K562 (cell line): ENCODE measurements around the gene NPY2R. TPM values are rescaled to one million over a fixed set of nuclear protein-coding genes. Genes with fewer than 3 reads are reported as not detected.

Experiments used
- ATAC-seq: fragments of 200-7000 bp; cut with Tn5 transposase; 3 replicates; pipeline ENCODE4 v1.9.1; 2020; ENCODE audit warnings: moderate library complexity
- BruUV-seq: library from RNA; stranded (reverse); fragments of 400-500 nt; replicated peaks from 2 replicates; lab custom pipeline; 2021; lab: Mats Ljungman, UMichigan
- CTCF ChIA-PET: fragments of 300-600 bp; formaldehyde crosslinking; extraction: SDS; loops from one replicate; lab custom pipeline; 2021; ENCODE audit warnings: low intra/inter-chr PET ratio; lab: Yijun Ruan, JAX
- POLR2A ChIA-PET: fragments of 300-600, 350-650 bp; sonication (Branson Sonifier 250); formaldehyde crosslinking; extraction: SDS; loops from one replicate; lab custom pipeline; 2021; ENCODE audit warnings: antibody characterized with exemption, inconsistent platforms; lab: Yijun Ruan, JAX
- DNase-seq, 4 experiments: peaks; one replicate each; pipeline versions ENCODE4 v3.0.0 to v3.0.0-alpha.2; 2011 to 2018; ENCODE audit warnings: low spot score in 3 of 4, mixed read lengths in 3 of 4; ENCODE audit errors: extremely low read depth in 1 of 4
- FAIRE-seq: peaks from 2 replicates; lab custom pipeline; 2011; peaks lifted over from hg19 to GRCh38; lab: Jason Lieb, UNC
- H2AFZ ChIP-seq: 2 replicates; pipeline ENCODE4 v1.6.0; 2011; ENCODE audit warnings: low read depth, low read length, control low read depth, inconsistent platforms
- H3K27ac ChIP-seq: fragments of 200-600 bp; 3 replicates; pipeline ENCODE4 v1.8.0; 2011; ENCODE audit warnings: low read depth, mild to moderate bottlenecking, control low read depth, inconsistent platforms, low read length, moderate library complexity, mixed read lengths; ENCODE audit errors: extremely low read depth
- H3K27me3 ChIP-seq, 2 experiments: fragments of 300-600 bp in 1 of 2; 2 replicates in 1 of 2; 3 replicates in 1 of 2; pipeline versions ENCODE4 v1.6.0 to v1.8.0; 2011; ENCODE audit warnings: inconsistent platforms in 2 of 2, low read length in 2 of 2, mild to moderate bottlenecking in 1 of 2, mixed read lengths in 1 of 2, moderate library complexity in 1 of 2; ENCODE audit not compliant: control insufficient read depth in 2 of 2, insufficient read depth in 2 of 2
- H3K36me3 ChIP-seq: fragments of 300-600 bp; 3 replicates; pipeline ENCODE4 v1.8.0; 2011; ENCODE audit warnings: mild to moderate bottlenecking, low read length, inconsistent platforms; ENCODE audit not compliant: control insufficient read depth, insufficient read depth
- H3K4me1 ChIP-seq, 2 experiments: fragments of 200-600 bp in 1 of 2; replicated peaks in 1 of 2; 2 replicates in 1 of 2; 3 replicates in 1 of 2; pipeline versions ENCODE4 v1.5.1 to v1.8.0; 2011; ENCODE audit warnings: inconsistent platforms in 2 of 2, low read length in 2 of 2, mild to moderate bottlenecking in 1 of 2, mixed read lengths in 1 of 2, moderate library complexity in 1 of 2; ENCODE audit not compliant: control insufficient read depth in 2 of 2, insufficient read depth in 2 of 2
- H3K4me2 ChIP-seq: 2 replicates; pipeline ENCODE4 v1.6.1; 2011; ENCODE audit warnings: low read length, control low read depth, inconsistent platforms, mixed read lengths; ENCODE audit not compliant: insufficient read depth
- H3K4me3 ChIP-seq: fragments of 200-600 bp; sonication (generic), shearing (Covaris generic); 2 replicates; pipeline ENCODE4 v1.5.1; 2016; ENCODE audit warnings: control low read depth, inconsistent platforms
- H3K79me2 ChIP-seq: fragments of 200-600 bp; 3 replicates; pipeline ENCODE4 v1.8.0; 2011; ENCODE audit warnings: low read length, inconsistent platforms; ENCODE audit not compliant: control insufficient read depth, insufficient read depth
- H3K9ac ChIP-seq, 2 experiments: 2 replicates each; pipeline versions ENCODE4 v1.6.0 to v1.6.1; 2011; ENCODE audit warnings: low read depth in 2 of 2, low read length in 2 of 2, control low read depth in 1 of 2, inconsistent platforms in 1 of 2, mild to moderate bottlenecking in 1 of 2, mixed read lengths in 1 of 2; ENCODE audit not compliant: insufficient read depth in 1 of 2
- H3K9me1 ChIP-seq: one replicate; pipeline ENCODE4 v1.6.0; 2011; ENCODE audit warnings: inconsistent platforms, mild to moderate bottlenecking, low read length, moderate library complexity; ENCODE audit not compliant: control insufficient read depth, insufficient read depth
- H3K9me3 ChIP-seq: replicated peaks from 2 replicates; pipeline ENCODE4 v1.5.1; 2011; ENCODE audit warnings: low read depth, low read length, inconsistent platforms; ENCODE audit not compliant: control insufficient read depth, insufficient read depth
- H4K20me1 ChIP-seq: replicated peaks from 2 replicates; pipeline ENCODE4 v1.6.1; 2011; ENCODE audit warnings: low read length, inconsistent platforms, mixed read lengths; ENCODE audit not compliant: control insufficient read depth, insufficient read depth
- KLF10 ChIP-seq: fragments of 250-450 bp; sonication (Bioruptor Pico); IDR thresholded peaks from 2 replicates; pipeline ENCODE4 v1.6.1; 2021; ENCODE audit warnings: matching md5 sums
- RBBP5 ChIP-seq: fragments of 200-600 bp; sonication (generic); IDR thresholded peaks from 2 replicates; pipeline ENCODE4 v1.6.1; 2012; ENCODE audit warnings: borderline replicate concordance, mild to moderate bottlenecking, low read length, control low read depth, inconsistent platforms; ENCODE audit not compliant: insufficient read depth, poor library complexity, severe bottlenecking
- ZFP1 ChIP-seq: fragments of 450-650 bp; formaldehyde crosslinking; IDR thresholded peaks from 2 replicates; pipeline ENCODE4 v1.4.0; 2020; ENCODE audit warnings: mild to moderate bottlenecking, mixed read lengths
- ZNF75A ChIP-seq: fragments of 450-650 bp; formaldehyde crosslinking; IDR thresholded peaks from 2 replicates; pipeline ENCODE4 v1.4.0; 2020; ENCODE audit warnings: mild to moderate bottlenecking
- ZNF766 ChIP-seq: fragments of 200-800 bp; sonication (Bioruptor generic); conservative IDR thresholded peaks from 2 replicates; pipeline ENCODE4 v1.6.1; 2016; ENCODE audit warnings: missing genetic modification characterization, missing compliant biosample characterization
- WGBS: fragments of 100-300 bp; shearing (Covaris generic); methylation state at CpG from one replicate; pipeline ENCODE4 v1.1.6; 2016; ENCODE audit warnings: low coverage, mixed read lengths; ENCODE audit not compliant: insufficient coverage; ENCODE audit errors: missing lambda C conversion rate; 5-methylcytosine and 5-hydroxymethylcytosine counted together
- in situ Hi-C: fragments of 300-500 bp; cut with MboI; formaldehyde crosslinking; loops from 4 replicates; pipeline ENCODE4 v1.15.0; 2018; ENCODE audit warnings: inconsistent platforms, mixed read lengths
- intact Hi-C: fragments of 100-400 bp; cut with micrococcal nuclease; formaldehyde crosslinking; loops from 2 replicates; pipeline ENCODE4 v1.14.2; 2022
- polyA plus RNA-seq, 8 experiments: library from polyadenylated mRNA; depleted of rRNA in 4 of 8; stranded (reverse) in 5 of 8; unstranded in 3 of 8; fragments of >200 nt; fragmentation: Nextera tagmentation in 2 of 8; fragmentation: Illumina TruSeq in 1 of 8; extraction: Ambion mirVana in 2 of 8; extraction: Trizol in 1 of 8; gene quantifications; 2 replicates each; pipeline versions ENCODE4 v1.2.1 to v1.2.3, GENCODE V29; 2011 to 2014; ENCODE audit warnings: inconsistent platforms in 1 of 8, missing spikeins in 1 of 8
- total RNA-seq, 7 experiments: library from RNA; depleted of rRNA in 6 of 7; stranded (reverse); fragments of >200 nt in 6 of 7; fragmentation: Illumina TruSeq in 2 of 7; extraction: Trizol in 2 of 7; gene quantifications; 2 replicates each; pipeline versions ENCODE4 v1.2.1 to v1.2.3, GENCODE V29; 2011 to 2021; ENCODE audit warnings: low replicate concordance in 1 of 7
- TF ChIP-seq, protein P1 (sequence below), 2 experiments: fragments of 450-650 bp; IDR thresholded peaks; 2 replicates each; pipeline ENCODE4 v1.6.1; 2016; ENCODE audit warnings: mild to moderate bottlenecking in 2 of 2, borderline replicate concordance in 1 of 2, low read depth in 1 of 2, moderate library complexity in 1 of 2
- TF ChIP-seq, protein P2 (sequence below): fragments of 450-650 bp; IDR thresholded peaks from 2 replicates; pipeline ENCODE4 v1.6.1; 2016; ENCODE audit warnings: mild to moderate bottlenecking

Gene NPY2R
- total and polyA plus RNA-seq, 9 of the 15 experiments (the other 6 are each of a cell fraction or from before 2014, with no cell fraction given) = not detected

DNA sequence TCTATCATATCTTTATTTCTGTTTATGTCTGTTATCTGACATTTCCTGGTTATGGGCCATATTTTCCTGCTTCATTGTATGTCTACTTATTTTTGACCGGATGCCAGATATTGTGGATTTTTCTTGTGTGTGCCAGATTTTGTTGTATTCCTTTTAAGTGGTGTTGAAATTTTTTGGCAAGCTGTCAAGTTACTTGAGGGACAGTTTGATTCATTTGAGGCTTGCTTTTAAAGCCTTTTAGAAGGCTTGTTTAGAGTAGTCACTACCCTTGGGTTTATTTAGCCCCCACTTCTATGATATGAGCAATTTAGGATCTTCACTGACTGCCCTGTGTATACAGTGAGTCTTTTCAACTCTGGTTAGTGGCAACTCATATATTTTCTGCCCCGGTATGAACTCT lies 29.2 kb upstream of the NPY2R start (continued):
- TF ChIP-seq, protein P1, sequence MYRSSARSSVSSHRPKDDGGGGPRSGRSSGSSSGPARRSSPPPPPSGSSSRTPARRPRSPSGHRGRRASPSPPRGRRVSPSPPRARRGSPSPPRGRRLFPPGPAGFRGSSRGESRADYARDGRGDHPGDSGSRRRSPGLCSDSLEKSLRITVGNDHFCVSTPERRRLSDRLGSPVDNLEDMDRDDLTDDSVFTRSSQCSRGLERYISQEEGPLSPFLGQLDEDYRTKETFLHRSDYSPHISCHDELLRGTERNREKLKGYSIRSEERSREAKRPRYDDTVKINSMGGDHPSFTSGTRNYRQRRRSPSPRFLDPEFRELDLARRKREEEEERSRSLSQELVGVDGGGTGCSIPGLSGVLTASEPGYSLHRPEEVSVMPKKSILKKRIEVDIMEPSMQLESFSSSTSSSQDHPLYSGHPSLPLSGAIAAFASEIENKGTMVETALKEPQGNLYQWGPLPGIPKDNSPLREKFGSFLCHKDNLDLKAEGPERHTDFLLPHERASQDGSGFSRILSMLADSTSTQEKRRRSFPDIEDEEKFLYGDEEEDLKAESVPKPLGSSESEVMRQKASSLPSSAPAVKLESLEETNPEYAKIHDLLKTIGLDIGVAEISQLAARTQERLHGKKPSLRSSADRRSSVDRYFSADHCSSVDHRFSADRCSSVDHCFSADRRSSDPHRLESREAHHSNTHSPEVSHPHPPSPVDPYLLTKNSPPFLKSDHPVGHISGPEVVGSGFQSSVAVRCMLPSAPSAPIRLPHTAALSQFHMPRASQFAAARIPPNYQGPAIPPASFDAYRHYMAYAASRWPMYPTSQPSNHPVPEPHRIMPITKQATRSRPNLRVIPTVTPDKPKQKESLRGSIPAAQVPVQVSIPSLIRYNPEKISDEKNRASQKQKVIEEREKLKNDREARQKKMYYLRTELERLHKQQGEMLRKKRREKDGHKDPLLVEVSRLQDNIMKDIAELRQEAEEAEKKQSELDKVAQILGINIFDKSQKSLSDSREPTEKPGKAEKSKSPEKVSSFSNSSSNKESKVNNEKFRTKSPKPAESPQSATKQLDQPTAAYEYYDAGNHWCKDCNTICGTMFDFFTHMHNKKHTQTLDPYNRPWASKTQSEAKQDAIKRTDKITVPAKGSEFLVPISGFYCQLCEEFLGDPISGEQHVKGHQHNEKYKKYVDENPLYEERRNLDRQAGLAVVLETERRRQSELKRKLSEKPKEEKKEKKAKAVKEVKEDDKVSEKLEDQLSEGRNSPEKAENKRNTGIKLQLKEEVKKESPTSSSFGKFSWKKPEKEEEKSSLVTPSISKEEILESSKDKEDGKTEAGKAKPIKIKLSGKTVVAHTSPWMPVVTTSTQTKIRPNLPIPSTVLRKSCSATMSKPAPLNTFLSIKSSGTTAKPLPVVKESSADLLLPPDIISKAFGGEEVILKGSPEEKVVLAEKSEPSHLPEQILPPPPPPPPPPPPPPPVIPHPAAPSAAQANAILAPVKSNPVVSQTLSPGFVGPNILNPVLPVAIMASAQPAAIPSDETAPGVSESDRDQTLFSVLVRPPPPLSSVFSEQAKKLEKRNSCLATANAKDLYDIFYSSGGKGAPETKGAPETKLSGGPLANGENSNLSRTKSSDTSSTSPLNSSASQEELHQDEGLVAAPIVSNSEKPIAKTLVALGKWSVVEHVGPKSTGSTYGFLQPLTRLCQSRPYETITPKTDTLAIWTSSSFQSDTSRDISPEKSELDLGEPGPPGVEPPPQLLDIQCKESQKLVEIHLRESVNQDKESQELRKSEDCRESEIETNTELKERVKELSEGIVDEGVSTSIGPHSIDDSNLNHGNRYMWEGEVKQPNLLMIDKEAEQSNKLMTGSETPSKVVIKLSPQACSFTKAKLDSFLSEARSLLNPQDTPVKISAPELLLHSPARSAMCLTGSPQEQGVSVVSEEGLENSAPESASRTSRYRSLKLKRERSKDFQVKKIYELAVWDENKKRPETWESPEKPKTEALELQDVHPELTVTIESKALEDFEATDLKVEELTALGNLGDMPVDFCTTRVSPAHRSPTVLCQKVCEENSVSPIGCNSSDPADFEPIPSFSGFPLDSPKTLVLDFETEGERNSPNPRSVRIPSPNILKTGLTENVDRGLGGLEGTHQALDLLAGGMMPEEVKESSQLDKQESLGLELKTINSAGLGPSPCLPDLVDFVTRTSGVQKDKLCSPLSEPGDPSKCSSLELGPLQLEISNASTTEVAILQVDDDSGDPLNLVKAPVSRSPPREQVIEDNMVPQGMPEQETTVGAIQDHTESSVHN (IDR thresholded peaks at IDR 0.05; ENCODE audit: borderline replicate concordance in 1 of 2, low read depth in 1 of 2) = no peak

GRCh38 chr4:155186972-155187371 lies 21.5 kb upstream of the NPY2R start:
- intact Hi-C loops (no loop called here), in situ Hi-C loops (no loop called here)
- Histone ChIP-seq H4K20me1 (no peaks in the 10 kb centered on the region), H3K9me1 (no peaks in the 10 kb centered on the region), H3K27me3 (no peaks in the 10 kb centered on the region), H3K36me3 (no peaks in the 10 kb centered on the region), H3K4me3 (no peak overlapping the region), H2AFZ (no peak overlapping the region), H3K4me2 (no peak overlapping the region), H3K79me2 (no peaks in the 10 kb centered on the region), H3K9me3 (no peaks in the 10 kb centered on the region), H3K27ac (no peak overlapping the region), H3K9ac (no peak overlapping the region), H3K4me1 (no peaks in the 10 kb centered on the region)
- no peak for FAIRE-seq
- 0% methylated on average over 2 of the region's 2 CpGs for WGBS
- DNase-seq = no peak
- ATAC-seq = no peak
- CTCF ChIA-PET = no interaction called here
- POLR2A ChIA-PET = no interaction called here
- no TSS peak for BruUV-seq
- TF ChIP-seq ZNF766 (no peak), ZFP1 (CRISPR knock-in tag) (no peak), KLF10 (no peak), RBBP5 (no peak), ZNF75A (no peak)
- TF ChIP-seq, protein P2, sequence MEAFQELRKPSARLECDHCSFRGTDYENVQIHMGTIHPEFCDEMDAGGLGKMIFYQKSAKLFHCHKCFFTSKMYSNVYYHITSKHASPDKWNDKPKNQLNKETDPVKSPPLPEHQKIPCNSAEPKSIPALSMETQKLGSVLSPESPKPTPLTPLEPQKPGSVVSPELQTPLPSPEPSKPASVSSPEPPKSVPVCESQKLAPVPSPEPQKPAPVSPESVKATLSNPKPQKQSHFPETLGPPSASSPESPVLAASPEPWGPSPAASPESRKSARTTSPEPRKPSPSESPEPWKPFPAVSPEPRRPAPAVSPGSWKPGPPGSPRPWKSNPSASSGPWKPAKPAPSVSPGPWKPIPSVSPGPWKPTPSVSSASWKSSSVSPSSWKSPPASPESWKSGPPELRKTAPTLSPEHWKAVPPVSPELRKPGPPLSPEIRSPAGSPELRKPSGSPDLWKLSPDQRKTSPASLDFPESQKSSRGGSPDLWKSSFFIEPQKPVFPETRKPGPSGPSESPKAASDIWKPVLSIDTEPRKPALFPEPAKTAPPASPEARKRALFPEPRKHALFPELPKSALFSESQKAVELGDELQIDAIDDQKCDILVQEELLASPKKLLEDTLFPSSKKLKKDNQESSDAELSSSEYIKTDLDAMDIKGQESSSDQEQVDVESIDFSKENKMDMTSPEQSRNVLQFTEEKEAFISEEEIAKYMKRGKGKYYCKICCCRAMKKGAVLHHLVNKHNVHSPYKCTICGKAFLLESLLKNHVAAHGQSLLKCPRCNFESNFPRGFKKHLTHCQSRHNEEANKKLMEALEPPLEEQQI = no peak
